WTC11 (cell line): ENCODE measurements around the gene ASTN2.

ENCODE experiments used
- CTCF ChIP-seq: fragments of 200-600 bp; IDR thresholded peaks from 2 replicates; pipeline ENCODE4 v1.8.0; 2022; ENCODE audit warnings: antibody characterized with exemption
- EMX1 ChIP-seq: fragments of 250-450 bp; sonication (Bioruptor Pico); IDR thresholded peaks from 2 replicates; pipeline ENCODE4 v1.8.0; 2021; ENCODE audit warnings: mild to moderate bottlenecking
- ETV6 ChIP-seq: sonication (generic); formaldehyde crosslinking; IDR thresholded peaks from 2 replicates; pipeline ENCODE4 v1.8.1; 2022; ENCODE audit warnings: mild to moderate bottlenecking, missing genetic modification reagents
- MAX ChIP-seq: sonication (generic); formaldehyde crosslinking; IDR thresholded peaks from 2 replicates; pipeline ENCODE4 v1.8.0; 2022; ENCODE audit warnings: mild to moderate bottlenecking, missing genetic modification reagents
- ZNF281 ChIP-seq: sonication (generic); formaldehyde crosslinking; IDR thresholded peaks from 2 replicates; pipeline ENCODE4 v1.8.0; 2023; ENCODE audit warnings: mild to moderate bottlenecking, missing genetic modification reagents

- TF ChIP-seq MAX (CRISPR knock-in tag) (no peak), EMX1 (CRISPR knock-in tag) (no peak), CTCF (no peak), ETV6 (CRISPR knock-in tag) (no peak), ZNF281 (CRISPR knock-in tag) (no peak)
These were observed 310.0 kb downstream of the ASTN2 start for GRCh38 chr9:117104716-117105495.
